Epithelial cell of esophagus (primary cell): Measurements from ENCODE around the gene BBX.

Experiments
- DNase-seq: peaks from one replicate; pipeline ENCODE4 v3.0.0; 2010; ENCODE audit warnings: low read depth
- H3K4me3 ChIP-seq: 2 replicates; pipeline ENCODE4 v1.5.1; 2011; ENCODE audit warnings: mild to moderate bottlenecking, low read length, control low read depth
- CTCF ChIP-seq: IDR thresholded peaks from 2 replicates; pipeline ENCODE4 v1.5.1; 2011; ENCODE audit warnings: low read depth, mild to moderate bottlenecking, low read length, control low read depth, inconsistent platforms; ENCODE audit not compliant: insufficient read depth; ENCODE audit errors: missing control alignments

The BBX gene

GRCh38 chr3:107644631-107645030, 121.9 kb downstream of the BBX start:
- DNase-seq = peak; percentile 76
- H3K4me3 ChIP-seq = no peak overlapping the region
- TF ChIP-seq CTCF = no peak

GRCh38 chr3:107650788-107651187, 128.0 kb downstream of the BBX start:
- no peak overlapping the region for H3K4me3 ChIP-seq
- TF ChIP-seq CTCF = no peak
- no peak for DNase-seq

- no peak for TF ChIP-seq CTCF
- no peak for DNase-seq
- H3K4me3 ChIP-seq = no peak overlapping the region
Measured at GRCh38 chr3:107651782-107652181, 129.0 kb downstream of the BBX start.

- no peak for DNase-seq
- no peak for TF ChIP-seq CTCF
- no peak overlapping the region for H3K4me3 ChIP-seq
Measured at GRCh38 chr3:107654218-107654617, 131.5 kb downstream of the BBX start.

DNA sequence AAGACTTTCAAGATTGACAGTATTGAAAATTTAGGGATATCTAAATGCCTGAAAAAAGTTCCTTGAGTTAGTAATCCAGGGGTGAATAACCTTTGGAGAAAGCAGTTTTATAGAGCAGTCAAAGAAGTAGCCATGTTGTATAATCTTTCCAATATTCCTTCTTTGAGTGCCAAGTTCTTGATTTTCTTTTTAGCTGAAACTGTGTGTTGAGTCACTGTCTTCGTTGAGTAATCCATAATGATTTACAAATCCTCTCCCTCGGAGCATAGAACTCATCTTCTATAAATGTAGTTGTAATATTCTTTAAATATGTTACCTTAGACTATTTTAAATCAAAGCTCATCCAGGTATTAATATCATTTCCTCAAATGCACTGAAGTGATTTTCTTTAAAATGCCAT, 135.2 kb downstream of the BBX start:
- no peak overlapping the region for H3K4me3 ChIP-seq
- TF ChIP-seq CTCF = no peak
- peak; percentile 73 for DNase-seq

DNA sequence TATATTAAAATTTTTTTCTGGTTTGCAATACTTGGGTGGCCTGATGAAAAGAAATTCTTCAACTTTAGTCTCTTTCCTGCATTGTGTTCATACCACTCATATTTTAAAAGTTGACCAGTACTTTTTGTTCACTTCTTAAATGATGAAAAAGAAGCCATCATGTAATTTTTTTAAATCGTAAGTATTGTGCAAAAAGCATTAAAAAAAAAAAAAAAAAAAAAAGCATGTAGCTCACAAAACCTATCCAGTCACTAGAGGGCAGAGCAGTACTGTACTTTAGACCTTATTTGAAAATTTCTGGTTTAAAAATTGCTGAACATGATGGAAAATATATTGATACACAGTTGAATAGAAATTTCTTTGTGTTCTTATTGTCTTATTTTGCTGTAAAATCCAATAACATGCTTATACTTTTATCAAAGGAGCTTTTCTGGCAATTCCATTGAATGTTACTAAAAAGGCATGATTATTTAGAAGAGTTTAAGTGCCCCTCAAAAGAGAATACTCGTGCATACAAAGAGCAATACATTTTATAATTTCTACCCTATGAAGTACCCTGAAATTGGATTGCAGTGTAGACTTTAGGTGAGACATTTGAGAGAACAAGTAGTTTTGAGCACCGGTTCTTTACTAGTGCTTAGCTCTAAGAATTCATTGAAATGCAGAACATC, 137.7 kb downstream of the BBX start:
- DNase-seq = peak; percentile 48
- TF ChIP-seq CTCF = peak; percentile 52

GRCh38 chr3:107661447-107662123, 138.8 kb downstream of the BBX start:
- no peak for DNase-seq
- no peak overlapping the region for H3K4me3 ChIP-seq
- TF ChIP-seq CTCF = no peak

More for the DNA sequence above, 137.7 kb downstream of the BBX start:
- no peak overlapping the region for H3K4me3 ChIP-seq
